GM21825 (cell line): Measurements from ENCODE around the gene MSANTD7.
"Not testable (repeated sequence)": the region's sequence is repeated elsewhere in the genome, so short reads cannot be mapped to it uniquely, and the experiment has no call there.

ENCODE experiments used
- ATAC-seq: cut with Tn5 transposase; IDR thresholded peaks from one replicate; pipeline ENCODE4 v1.9.1; 2021; ENCODE audit warnings: mild to moderate bottlenecking, moderate library complexity; ENCODE audit not compliant: unreplicated experiment

The MSANTD7 gene

GRCh38 chr10:14837003-14837756 lies 926 bp upstream of the MSANTD7 start:
- ATAC-seq = no peak

- ATAC-seq = peak; percentile 15
Measured at GRCh38 chr10:14838582-14839304, 637 bp downstream of the MSANTD7 start.

GRCh38 chr10:14839305-14839695 lies 1.2 kb downstream of the MSANTD7 start:
- no peak for ATAC-seq

- no peak for ATAC-seq
Measured at GRCh38 chr10:14840178-14840577, 2.1 kb downstream of the MSANTD7 start.

GRCh38 chr10:14843327-14843988 lies 5.4 kb downstream of the MSANTD7 start:
- ATAC-seq = no peak

GRCh38 chr10:14844948-14845347 lies 6.8 kb downstream of the MSANTD7 start:
- ATAC-seq = no peak

GRCh38 chr10:14852236-14852635 lies 14.1 kb downstream of the MSANTD7 start:
- no peak for ATAC-seq

GRCh38 chr10:14855453-14855852 lies 17.3 kb downstream of the MSANTD7 start:
- no peak for ATAC-seq

- ATAC-seq = no peak
Measured at GRCh38 chr10:14858338-14858960, 20.3 kb downstream of the MSANTD7 start.

- no peak for ATAC-seq
Measured at GRCh38 chr10:14859043-14859442, 20.9 kb downstream of the MSANTD7 start.

- ATAC-seq = no peak
Measured at GRCh38 chr10:14859775-14860174, 21.7 kb downstream of the MSANTD7 start.

GRCh38 chr10:14860791-14861190 lies 22.7 kb downstream of the MSANTD7 start:
- no peak for ATAC-seq

- ATAC-seq = not testable (repeated sequence)
Measured at GRCh38 chr10:14864466-14864865, 26.4 kb downstream of the MSANTD7 start.

- not testable (repeated sequence) for ATAC-seq
Measured at GRCh38 chr10:14864871-14865270, 26.8 kb downstream of the MSANTD7 start.

GRCh38 chr10:14873090-14873760 lies 35.1 kb downstream of the MSANTD7 start:
- ATAC-seq = peak; percentile 49

GRCh38 chr10:14875941-14876340 lies 37.8 kb downstream of the MSANTD7 start:
- no peak for ATAC-seq

GRCh38 chr10:14876764-14877163 lies 38.7 kb downstream of the MSANTD7 start:
- ATAC-seq = no peak

- ATAC-seq = peak; percentile 90
Measured at GRCh38 chr10:14878266-14879123, 40.4 kb downstream of the MSANTD7 start, which contains the start of gene SUV39H2. Gene SUV39H2 (plus strand): TSS chr10:14878866. CDS start chr10:14878889, 23 bp downstream.

GRCh38 chr10:14879124-14879927 lies 41.2 kb downstream of the MSANTD7 start:
- ATAC-seq = peak; percentile 20
